Left renal pelvis (tissue), 4 donors: ENCODE results near the gene CXXC1. TPM values are rescaled to one million over a fixed set of nuclear protein-coding genes. Genes with fewer than 3 reads are reported as not detected.
"Not testable (repeated sequence)": the region's sequence is repeated elsewhere in the genome, so short reads cannot be mapped to it uniquely, and the experiment has no call there.

Experiments
- DNase-seq, 4 donors: peaks; one replicate each; pipeline ENCODE4 v3.0.0-alpha.2; 2013; ENCODE audit warnings: low read depth in 4 of 4, low spot score in 3 of 4
- polyA plus RNA-seq, 4 donors: library from polyadenylated mRNA; unstranded; fragments of 120-200 nt; gene quantifications; one replicate each; pipeline ENCODE4 v1.2.1, GENCODE V29; 2013; ENCODE audit not compliant: insufficient read length in 4 of 4

Gene CXXC1
- polyA plus RNA-seq, 4 donors = 43.3 to 98.6 (median 69.9) TPM

- no peak for DNase-seq
Observed at GRCh38 chr18:50298443-50299284, 11.2 kb upstream of the CXXC1 start.

GRCh38 chr18:50297621-50298442 lies 10.3 kb upstream of the CXXC1 start:
- peak; percentile 39 to 69 (median 66) for DNase-seq

GRCh38 chr18:50293039-50293438 lies 5.5 kb upstream of the CXXC1 start:
- DNase-seq = no peak

DNA sequence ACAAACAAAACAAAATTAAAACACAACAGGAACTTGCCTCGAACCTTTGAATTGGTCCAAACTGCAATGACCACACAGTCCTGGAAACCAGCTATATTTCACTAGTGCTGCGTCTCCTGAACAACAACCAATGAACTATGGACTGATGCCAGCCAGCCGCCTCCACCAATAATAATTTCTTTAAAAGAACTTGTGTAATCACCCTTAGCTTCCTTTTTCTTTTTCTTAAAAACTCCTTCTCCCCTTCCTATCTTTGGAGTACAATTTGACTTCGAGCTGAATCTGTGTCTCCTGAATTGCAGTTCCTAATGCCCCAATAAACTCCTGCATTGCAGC lies 1.6 kb upstream of the CXXC1 start:
- DNase-seq = no peak

GRCh38 chr18:50288348-50289107 lies 1.0 kb upstream of the CXXC1 start:
- not testable (repeated sequence) for DNase-seq

DNA sequence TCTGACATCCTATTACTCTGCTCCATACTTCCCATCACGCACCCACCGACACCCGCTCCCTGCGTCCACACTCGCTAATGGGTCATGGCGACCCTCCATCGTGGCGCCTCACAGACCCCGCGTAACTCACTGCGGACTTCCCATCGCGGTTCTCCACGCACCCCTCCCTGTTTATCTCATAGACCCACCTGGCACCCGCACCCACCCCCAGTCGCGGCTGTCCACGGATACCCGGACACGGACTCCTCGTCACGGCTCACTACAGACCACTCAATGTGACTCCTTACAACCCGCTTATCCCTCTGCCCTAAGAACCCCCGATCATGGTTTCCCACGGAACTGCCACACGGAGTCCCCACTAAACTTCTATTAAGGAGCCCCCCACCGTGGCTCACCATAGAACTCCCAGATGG lies 458 bp downstream of the CXXC1 start:
- no peak for DNase-seq

GRCh38 chr18:50286391-50287027 lies 983 bp downstream of the CXXC1 start:
- DNase-seq = no peak

- DNase-seq = no peak
Observed at GRCh38 chr18:50285631-50286321, 1.7 kb downstream of the CXXC1 start.

DNA sequence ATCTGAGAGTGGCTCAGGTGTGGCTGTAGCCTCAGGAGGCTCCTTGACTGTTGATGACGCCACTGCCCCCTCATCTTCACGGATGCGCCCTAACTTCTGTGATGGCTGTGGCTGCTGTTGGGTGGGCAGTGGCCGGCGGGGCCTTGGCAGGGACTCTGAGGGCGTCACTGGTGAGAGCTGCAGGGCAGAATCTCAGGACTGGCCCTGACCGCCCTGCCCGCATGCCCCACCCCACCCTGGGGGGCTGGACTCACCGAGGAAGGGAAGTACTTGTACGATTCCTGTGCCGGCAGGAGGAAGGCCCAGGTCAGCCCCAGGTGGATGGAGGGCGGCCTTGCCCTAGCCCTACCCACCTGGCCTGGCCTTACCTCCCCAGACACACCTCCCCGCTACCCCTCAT lies 2.4 kb downstream of the CXXC1 start:
- DNase-seq = no peak

DNA sequence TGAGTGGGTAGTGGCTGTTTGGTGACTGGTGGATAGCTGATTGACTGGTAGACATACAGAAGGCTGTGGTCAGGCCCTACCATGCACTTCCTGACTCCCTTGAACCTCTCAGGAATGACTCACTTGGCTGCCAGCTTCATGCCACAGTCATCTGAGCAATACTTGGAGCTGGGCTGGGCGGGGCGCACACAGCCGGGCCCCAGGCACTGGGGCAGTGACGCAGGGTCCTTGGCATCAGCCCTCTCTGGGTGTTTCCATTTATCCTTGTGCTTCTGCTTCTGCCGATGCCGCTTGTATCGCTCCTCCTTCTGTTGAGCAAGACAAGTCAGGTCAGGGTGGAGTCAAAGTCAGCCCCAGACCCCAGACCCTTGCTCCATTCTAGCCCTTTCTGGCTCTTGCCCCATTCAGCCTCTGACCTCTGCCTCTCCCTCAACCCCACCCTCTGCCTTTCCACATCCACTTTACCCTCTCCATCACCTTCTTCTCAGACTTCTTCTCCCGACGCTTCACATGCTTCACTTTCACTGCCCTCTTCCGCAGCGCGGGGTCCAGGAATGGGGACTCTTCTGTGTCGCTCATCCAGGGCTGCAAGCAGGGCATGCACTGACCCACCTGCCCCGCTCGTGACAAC lies 3.1 kb downstream of the CXXC1 start:
- DNase-seq = no peak

DNA sequence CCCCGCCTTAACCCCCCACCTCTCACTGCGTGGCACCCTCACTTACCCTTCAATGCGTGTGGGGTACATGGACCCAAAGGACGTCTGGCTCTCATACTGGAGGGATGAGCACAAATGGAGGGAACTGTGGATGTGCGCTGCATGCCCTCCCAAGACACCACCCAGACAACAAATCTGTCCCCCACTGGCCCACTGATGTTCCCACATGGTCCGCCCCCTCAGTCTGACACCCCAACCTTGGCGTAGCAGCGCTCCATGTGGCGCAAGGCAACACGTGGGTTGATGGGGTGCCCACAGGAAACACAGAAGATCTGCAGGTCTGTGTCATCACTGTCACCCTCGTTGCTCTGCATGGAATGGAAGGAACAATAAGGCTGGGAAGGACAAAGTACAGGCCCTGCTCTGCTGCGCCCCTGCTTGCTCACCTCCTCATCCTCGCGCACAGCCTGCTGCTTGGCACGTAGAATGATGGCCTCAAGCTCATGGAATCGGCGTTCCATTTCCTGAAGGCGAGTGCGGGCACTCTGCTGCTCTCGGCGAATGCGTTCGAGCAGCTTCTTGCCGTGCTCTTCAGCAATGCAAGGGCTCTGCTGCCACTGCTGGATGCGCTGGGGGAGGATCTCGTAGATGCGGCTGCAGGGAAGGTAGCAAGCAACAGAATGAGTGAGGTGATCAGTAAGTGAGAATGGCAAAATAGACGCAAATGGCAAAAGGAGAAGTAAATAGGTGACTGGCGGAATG lies 3.9 kb downstream of the CXXC1 start:
- no peak for DNase-seq

- DNase-seq = no peak
Observed at GRCh38 chr18:50282521-50283335, 4.8 kb downstream of the CXXC1 start.

- DNase-seq = no peak
Observed at GRCh38 chr18:50281972-50282520, 5.4 kb downstream of the CXXC1 start.

DNA sequence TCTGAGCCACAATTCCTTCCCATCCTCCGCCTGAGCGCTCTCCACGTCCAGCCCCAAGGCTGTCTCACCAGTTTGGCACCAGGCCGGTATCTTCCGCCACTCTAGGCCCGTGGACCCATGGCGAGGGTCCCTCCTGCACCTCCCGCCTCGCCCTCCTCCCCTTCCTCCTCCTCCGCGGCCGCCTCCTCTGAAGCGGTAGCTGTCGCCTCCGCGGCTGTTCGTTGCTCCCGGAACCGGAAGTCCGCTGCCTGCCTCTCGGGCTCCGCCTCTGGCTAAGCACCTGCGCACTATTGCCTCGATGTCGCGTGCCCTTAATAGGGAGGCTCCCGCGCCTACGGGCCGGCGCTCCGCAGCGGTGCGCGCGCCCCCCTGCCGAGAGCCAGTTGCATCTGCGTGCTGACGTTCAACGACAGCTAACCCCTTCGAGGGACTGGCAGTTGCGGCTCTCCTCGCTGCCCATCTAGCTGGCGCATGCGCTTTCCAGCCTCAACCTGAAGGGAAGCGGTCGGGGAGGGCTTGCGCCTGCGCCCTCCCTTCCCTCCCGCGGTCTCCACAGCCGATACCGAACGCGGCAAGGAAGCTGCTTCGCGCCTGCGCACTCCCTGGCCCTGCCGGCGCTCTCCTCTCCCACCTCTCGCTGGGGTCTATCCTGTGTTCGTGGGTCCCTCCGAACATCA lies 6.1 kb downstream of the CXXC1 start, which contains the start of gene MBD1:
Gene MBD1, minus strand, starts transcription at position 229 of the 677 bp plus-strand sequence. CDS start 1,531 bp downstream, outside the sequence.
- peak; percentile 95 to 97 (median 96) for DNase-seq

- DNase-seq = no peak
Observed at GRCh38 chr18:50280707-50281294, 6.7 kb downstream of the CXXC1 start.

DNA sequence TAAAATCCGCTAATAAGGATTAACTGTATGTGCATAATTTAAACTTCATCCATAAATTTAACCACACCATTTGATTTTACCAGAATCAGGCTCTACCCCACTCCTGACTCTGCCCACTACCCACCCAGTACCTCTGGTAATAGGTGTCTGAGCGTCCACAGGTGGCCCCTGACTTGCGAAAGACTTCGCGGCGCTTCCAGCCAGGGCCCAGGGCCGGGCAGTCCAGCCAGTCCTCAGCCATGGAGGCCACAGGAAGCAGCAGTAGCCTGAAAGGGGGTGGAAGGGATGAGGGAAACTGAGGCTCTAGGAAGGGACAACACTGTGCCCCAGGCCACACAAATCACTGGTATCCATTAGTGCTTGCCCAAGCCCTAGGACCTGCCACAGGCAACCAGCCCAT lies 7.7 kb downstream of the CXXC1 start:
- DNase-seq = no peak

DNA sequence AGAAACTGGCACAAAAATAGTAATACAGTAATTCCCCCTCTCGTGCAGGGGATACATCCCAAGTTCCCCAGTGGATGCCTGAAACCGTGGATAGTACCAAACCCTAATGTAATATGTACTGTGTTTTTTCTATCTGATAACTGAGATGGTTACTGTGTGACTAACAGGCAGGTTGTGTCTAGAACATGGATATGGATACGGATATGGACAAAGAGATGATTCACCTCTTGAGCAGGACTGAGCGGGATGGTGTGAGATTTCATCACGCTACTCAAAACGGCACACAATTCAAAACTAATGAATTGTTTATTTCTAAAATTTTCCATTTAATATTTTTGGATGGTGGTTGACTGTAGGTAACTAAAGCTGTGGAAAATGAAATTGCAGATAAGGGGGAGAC lies 9.6 kb downstream of the CXXC1 start:
- DNase-seq = no peak
